CD4-positive, alpha-beta T cell treated with Interferon alpha-2 for 1 hour (primary cell): ENCODE measurements around the gene SSBP3.

Experiments used
- DNase-seq, 2 donors: peaks; one replicate each; pipeline ENCODE4 v3.0.0-alpha.2; 2020 to 2022

The SSBP3 gene

DNA sequence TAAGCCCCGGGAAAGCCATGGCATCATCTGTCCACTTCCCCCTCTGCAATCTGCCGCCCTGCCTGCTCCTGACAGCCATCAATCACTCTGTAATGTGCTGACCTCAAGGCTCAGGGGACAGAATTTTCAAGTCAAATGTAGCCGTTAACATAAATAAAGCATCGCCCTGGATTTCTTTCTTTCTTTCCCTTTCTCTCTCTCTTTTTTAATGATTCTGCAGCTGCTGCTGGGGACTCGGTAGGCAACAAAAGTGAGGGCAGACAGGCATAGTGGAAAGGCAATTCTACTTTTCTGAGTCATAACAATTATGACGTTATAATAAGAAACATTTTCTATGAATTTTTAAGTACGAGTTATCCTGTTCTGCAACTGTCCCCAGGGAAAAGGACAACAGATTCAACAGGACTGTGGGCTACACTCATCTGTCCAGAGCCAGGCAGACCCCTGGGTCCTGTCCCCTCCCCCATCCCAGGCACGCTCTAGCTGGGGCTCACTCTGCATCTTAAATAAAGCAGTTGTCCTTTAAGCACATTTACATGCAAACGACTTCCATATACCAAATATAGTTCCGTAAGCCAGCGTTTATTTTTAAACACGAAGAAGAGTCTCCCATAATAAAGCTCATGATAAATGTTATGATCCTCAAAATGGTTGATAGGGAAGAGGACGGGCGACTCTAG, 78.7 kb downstream of the SSBP3 start:
- no peak for DNase-seq

DNA sequence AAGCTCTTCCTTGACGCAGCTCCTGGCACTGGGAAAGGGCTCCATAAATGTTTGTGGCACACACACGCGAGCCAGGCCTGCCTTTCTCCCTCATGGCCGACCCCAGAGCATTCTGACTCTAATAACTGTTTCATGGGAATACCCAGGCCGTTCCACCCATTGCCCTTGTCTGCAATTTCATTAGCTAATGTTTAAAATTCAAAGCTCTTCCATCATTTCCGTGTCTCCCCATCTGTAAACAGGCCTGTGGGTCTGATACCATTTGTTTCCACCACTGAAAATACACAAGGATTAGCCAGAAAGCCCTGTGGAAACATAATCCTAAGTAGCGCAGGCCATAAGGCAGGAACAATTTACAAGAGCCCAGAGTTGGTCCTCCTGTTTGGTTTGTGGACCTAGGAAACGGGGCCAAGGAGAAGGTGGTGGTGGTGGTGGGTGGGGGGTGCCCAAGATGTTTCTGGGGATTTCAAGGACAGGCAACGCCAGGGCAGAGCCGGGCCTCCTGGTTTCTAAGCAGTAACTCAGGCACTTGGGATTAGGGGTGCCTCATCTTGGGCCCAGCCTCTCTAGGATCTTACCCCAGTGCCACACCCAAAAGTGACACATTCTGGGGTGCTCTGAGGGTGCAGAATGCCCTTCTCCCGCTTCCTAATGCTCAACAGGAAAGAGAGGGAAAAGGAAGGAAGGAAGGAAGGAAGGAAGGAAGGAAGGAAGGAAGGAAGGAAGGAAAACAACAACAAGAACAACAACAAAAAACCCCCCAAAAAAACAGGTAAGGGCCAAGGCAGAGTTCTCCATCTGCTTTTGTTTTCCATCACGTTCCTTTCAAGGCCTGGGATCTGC, 79.4 kb downstream of the SSBP3 start:
- no peak for DNase-seq

DNA sequence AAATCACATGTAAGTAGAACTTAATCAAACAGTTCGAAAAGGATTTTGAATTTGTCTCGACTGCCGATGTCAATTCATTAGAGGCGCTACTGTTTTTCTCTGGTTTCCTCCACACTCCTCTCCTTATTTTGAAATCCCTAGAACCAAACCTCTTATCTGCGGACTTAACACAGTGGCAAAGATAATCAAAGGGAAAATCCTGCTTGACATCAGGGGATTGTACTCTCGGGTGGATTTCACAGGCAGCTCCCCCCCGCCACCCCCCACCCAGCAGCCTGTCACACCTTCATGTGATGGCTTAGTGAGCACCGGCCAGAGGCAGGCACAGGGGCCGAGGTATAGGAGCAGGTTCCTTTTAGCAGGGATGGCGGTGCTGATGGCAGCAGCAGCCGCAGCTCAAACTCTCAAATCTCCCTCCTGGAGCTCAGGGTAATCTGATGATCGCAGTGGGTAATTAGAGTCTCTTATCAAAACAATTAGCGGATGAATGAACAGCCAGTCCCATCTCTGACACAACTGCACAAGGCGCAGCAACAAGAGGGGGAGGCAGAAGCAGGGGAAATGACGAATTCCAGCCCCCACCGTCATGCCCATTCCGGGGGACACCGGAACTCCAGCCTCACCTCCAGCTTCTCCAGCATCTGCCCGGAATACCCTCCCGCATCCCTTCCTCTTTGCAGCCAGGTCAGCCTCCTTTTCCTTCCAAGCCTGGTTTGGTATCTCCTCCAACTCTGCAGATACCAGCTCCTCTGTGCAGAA, 80.3 kb downstream of the SSBP3 start:
- no peak for DNase-seq

DNA sequence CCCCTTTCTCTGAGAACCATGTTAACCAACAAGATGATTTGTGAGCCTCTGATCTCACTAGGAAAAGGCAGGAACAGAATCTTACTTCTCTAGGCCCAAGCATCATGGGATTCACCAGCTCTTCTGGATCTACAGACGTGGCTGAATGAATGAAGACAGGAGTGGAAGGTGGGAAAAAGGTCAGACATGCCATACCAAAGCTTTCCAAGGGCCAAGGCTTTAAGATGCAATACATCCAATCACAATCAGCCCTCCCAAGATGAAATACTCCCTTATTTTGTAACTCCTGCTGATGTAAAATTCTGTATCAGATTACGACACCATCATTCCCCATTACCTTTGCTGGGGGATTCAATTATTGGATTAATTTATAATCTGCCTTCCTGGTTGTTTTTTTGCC, 80.9 kb downstream of the SSBP3 start:
- no peak for DNase-seq

DNA sequence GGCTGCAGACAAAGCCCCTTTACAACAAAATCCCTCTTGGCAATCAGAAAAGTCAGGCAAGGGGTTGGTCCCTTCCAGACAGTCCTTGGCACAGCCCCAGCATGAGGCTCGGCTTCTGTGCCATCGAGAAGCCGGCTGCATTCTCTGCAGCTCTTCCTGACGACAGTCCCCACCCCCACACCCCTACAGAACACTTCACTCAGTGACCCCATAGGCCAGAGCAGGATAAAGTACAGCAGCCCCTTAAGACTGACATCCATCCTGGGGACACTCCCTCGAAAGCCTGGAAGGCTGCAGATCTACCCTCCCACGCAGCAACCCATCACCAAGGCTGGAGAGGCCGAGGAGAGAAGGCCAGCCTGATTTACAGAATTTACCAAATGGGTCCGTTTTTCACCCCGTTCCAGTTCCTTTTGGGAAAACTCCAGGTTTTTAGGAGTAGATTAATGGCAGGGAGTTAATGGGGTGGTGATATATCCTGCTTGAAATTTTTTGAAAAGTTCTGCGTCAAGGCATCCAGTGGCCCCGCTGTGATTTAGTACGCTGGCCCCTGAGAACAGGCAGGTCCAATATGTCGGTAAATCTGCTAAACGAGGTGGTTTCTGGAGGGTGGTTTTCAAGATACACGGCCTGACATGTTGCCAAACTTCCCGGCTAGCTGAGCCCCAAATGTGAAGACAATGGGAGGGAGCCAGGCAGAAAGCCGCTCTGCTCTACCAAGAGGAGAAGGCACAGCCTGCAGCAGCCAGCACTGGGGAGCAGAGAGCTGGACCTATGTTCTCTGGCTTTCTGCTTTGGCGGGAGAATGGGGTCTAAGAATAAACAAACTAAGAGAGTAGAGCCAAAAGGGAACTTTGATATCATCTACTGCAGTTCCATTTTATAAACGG, 81.7 kb downstream of the SSBP3 start:
- DNase-seq = no peak

DNA sequence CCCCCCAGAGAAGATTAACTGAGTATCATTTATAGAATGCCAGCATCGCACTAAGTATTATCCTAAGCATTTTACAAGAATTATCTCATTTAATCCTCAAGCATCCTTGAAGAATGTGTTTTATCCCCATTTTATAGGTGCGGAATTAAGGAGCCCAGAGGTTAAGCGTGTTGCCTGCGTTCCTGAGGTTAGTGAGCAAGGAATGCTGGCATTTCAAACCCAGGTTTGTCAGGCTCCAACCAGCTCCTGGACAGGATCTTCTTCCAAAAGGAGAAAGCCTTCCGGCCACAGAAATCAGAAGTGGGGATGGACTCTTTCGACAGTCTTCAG, 82.3 kb downstream of the SSBP3 start:
- no peak for DNase-seq

DNA sequence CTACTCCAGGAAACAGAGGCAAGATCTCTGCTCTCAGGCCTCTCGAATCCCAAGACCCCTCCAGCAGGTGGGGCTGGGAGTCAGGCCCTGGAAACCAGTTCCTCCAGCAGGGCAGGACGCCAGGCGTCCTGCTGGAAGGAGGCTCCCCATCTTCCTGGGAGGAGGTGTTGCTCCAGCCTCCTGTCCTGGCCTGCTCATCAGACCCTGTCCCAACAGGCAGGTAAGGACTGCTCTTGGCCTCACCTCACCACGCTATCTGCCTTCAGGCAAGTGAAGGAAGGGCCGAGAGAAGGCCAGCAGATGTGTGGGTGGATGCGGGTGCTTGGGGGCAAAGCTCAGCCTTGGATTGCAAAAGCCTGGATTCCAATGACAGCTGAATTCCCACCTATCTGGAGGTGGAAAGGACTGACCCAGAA, 82.9 kb downstream of the SSBP3 start:
- DNase-seq = no peak

DNA sequence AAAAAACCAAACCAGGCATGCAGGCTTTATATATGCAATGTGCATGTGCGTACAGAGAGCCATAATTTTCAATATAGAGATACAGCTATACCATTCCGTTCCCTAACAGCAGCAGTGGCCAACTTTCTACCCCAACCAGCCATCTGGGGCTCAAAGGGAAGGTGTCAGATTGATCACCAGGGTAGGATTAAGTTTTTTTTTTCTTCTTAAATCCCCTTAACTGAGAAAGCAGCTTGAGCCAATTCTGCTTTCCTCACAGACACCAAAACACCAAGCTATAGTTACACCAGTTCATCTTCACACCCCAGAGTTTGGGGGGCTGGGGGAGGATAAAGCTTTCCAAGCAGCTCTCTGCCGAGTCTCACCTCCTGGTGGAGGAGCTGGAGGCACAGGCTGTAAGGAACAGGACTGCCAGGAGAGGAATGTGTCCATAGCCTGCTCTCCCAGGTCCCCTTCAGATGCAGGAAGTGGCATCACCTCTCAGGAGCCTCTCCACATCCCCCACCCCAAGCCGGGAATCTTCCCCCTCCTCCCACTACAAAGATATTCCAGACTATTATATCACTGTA, 87.9 kb downstream of the SSBP3 start:
- DNase-seq = no peak

DNA sequence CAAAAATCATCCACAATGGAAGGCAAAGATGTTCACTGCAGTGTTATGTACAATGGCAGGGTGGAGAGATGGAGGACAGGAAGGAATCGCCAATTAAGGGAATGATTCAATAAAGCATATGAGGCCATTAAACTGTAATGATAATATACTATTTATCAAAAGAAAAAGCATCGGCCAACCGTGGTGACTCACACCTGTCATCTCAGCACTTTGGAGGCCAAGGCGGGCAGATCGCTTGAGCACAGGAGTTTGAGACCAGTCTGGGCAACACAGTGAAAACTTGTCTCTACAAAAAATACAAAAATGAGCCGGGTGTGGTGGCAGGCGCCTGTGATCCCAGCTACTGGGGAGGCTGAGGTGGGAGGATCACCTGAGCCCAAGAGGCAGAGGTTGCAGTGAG, 89.1 kb downstream of the SSBP3 start:
- DNase-seq = no peak

DNA sequence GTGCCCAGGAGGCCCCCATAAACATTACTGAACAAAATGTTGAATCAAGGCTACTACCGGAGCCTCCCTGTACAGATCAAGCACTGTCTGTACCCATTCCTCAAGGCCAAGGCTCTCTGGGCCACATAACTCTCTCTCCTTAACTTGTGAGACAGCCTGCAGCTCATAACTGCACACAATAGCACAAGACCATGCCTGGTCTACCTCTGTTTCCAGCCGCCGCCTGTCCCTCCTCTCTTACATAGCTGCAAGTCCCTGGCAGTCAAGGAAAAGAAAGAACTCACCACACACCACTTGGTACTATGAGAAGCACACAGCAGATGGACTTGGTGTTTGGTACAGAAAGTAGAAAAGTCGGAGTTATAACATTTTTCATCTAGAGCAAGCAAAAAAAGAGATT, 91.1 kb downstream of the SSBP3 start:
- DNase-seq = no peak

DNA sequence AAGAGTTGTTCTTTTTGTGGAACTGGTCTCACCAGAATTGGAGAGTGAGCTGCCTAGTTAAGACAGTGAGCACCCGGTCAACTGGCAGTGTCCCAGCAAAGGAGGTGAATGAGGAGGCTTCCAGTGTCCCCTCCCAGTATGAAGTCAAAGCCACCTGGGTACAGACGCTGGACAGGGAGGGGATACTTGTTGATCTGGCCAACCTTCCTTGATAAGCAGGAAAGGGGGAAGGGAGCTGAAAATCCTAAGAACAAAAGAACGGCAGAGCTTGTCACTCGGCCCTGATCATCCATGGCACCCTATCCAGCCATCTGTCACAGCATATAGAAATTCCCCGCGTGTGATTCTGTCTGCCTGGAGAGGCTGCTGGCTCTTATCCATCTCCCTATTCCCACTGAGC, 91.5 kb downstream of the SSBP3 start:
- no peak for DNase-seq

DNA sequence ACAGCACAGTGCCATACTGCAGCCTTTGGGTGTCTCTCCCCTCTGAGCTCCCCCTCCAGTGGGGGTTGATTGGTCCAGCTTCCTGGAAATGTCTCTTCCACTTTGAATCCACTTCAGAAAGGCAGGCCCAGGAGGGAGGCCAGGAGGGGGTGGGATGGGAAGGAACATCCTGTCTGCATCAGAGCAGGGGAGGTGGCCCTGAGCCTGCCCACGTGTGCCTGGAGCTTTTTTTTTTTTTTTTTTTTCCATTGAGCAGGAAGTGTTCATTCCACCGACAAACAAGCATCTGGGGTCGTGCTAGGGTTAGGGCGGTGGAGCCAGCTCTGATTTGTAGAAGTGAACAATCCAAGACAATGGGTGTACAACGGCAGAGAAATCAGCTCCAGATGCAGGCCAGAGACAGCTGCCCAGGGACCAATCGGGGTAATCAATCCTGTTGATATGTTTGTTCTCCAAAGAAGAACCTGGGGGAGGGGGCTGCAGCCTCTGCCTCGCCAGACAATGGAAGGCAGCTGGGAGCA, 93.3 kb downstream of the SSBP3 start:
- no peak for DNase-seq

DNA sequence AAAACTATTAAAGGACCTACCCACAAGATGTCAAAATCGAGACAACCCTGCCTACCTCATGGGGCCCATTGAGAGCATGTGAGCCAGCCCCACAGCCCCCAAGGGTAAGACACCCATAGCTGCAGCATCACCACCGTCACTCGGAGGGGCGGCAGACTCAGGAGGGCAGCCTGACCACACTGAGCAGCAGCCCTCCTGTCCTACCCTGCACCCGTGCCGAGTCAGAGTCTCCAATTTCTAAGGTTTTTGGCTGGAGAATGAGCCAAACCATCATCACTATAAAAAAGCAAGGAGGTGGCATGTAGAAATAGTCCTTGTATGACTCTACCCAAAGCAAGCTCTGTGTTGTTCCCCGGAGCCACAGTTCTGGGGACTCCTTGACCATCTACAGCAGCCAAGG, 94.7 kb downstream of the SSBP3 start:
- no peak for DNase-seq

DNA sequence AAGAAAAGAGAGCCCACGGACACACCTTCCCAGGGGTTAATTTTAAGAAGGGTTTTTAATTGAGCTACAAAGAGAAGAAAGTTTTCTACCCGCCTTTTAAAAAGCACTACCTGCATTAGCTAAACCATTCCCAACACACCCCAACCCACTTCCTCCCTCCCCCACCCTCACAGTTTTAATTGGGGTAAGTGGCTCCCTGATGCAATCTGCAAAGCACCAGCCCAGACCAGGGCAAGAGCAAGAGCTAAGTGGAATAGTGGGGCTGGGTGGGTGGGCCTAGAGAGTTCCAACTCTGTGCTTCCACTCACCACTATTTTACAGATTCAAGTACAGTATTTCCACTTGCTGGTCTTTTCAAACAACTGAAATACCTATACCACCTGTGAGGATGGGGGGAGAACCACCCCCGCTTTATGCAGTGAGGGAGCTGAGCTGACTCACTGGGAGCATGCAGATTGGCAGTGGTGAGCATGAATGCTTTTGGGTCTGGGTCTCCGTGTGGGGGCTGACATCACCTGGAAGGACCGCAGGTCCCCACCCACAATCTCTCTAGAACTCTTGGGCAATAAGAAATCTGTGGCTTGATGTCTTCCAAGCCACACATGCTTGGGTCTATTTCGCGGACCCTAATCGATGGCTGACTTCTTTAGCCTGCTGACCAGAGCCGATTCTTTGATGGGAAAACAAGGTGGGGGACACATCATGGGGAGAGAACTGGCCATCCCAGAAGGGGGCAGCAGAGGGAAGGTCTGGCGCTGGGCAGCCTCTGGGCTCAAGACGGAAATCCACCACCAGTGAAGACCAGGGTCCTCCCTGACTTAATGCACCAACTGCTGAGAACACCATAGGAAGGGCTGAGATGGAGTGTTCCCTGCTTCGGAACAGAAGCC, 95.5 kb downstream of the SSBP3 start:
- peak in 1 of 2 donors; percentile 10 for DNase-seq

DNA sequence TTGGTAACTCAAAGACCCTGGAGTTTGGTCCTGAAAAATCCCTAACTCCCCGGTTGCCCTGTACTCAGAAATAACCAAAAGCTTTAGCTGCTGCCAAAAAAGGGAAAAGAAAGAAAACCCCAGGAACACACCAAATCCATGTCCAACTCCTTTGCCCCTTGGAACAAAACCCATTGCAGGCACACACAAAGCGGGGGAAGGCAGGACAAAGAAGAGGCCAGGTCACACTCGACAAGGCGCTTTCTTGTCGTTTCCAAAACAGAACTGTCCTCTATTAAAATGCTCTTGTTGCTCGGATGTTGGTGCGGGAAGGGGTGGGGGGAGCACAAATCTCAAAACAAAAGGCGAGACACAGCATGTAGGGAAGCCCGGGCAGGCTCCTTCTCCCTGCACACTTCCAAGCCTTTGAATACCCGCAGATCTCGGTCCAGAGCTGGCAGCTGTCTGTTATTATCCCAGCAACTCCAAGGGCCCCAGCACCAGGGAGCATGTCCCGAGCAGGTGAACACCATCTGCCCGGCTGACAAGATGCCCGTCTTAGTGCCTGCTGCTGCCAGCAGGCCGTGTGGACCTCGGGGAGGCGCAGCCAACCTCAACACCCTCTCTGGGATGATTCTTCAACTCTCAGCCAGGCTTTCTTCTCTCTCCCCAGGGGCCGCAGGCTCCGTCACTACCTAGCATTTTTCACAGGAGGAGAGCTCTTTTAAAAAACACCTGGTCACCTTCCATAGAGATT, 96.4 kb downstream of the SSBP3 start:
- DNase-seq = no peak

DNA sequence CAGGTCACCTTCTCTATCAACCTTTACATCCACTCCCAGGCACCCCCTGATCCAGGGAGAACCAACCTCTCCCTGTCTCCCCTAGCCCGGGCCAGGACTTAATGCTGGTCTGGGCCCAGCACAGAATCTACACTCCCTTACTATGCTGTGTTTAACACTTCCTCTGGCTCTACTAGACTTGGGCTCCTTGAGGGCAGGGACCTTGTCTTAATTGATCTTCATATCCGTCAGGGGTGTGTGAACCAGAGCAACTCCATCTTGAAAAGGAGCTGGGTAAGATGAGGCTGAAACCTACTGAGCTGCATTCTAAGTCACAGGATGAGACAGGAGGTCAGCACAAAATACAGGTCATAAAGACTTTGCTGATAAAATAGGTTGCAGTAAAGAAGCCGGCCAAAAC, 98.9 kb downstream of the SSBP3 start:
- no peak for DNase-seq

DNA sequence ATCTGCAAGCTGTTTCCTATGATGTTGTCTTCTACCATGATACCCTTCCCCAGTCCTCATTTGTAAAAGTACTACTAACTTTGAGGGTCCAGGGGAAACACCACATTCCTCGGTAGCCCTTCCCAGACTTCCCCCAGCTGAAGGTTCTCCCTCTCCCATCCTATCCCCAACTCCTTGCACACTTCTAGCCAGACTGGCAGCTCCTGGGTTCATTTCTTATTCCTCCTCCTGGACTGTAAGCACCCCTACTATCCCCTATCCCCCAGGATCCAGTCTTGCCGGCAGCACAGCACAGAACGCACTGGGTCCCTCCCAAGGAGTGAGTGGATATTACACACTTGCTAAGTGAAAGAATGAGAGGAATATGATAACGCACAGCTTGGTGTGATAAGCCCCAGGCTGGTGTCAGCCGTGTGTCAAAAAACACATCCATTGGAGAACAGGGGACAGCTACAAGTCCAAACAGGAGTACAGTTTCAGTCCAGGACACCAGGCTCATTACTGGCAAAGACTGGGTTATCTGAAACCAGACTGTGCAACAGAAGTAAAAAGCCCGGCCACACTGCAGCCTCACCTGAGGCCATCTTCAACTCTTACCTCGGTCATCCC, 100.2 kb downstream of the SSBP3 start:
- no peak for DNase-seq

DNA sequence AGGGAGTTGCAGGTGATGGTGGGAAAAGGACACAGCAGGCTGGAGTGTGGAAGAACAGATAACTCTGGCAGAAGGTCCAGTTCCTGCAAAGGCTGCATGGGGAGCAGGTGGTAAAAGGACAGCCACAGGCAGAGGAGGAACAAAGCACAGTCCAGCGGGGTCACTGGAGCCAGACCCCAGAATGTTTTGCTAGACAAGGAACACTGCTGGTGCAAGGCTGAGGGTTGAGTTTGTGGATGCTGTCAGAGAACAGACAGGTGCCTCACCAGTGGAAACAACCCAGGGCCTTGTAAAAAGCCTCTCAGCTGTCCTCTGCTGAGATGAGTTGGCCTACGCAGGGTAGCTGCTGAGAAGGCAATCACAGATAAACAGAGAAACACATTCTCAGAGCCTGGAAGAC, 101.7 kb downstream of the SSBP3 start:
- no peak for DNase-seq

DNA sequence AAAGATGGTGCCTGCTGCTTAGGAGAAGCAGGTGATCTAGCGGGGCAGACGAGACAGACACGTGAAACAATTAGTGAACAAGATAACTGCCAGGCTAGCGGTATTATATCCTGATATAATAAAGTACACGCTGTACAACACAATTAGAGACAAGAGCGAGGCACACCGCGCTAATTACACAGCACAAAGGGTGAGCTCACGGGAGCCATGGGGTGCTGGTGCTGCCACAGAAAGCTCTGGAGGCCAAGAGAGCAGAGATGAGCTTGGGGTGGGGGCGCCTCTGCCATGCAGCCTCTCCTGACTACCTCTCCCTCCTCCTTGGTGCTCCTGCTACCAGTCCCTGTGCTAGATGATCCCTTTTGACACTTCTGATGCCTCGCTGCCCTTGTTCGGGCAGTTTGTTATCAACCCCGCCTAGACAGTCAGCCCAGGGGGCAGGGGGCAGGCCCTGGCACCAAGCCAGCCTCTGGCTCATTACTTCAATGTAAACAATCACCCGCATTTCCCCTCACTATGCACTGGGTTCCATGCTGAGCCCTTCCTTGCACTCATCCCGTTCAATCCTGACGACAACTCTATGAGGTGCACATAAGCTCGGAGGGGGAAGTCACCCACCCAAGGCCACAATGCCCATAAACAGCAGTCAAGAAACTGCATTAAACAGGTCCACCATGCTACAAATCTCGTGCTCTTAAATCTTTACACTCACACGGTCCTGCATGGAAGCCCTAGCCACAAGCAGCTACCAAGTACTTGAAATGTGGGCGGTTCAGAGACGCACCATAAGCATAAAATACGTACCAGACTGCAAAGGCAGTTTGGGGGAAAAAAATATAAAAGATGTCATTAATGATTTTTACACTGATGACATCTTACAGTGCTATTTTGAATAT, 103.0 kb downstream of the SSBP3 start:
- no peak for DNase-seq
